Keratinocyte (primary cell): Measurements from ENCODE around the gene FRMPD1. TPM values are rescaled to one million over a fixed set of nuclear protein-coding genes. Genes with fewer than 3 reads are reported as not detected.

Experiments
- DNase-seq: peaks from one replicate; pipeline ENCODE4 v3.0.0-alpha.2; 2011; ENCODE audit warnings: low read depth, missing footprints, low spot score
- FAIRE-seq: peaks from 2 replicates; lab custom pipeline; 2011; peaks lifted over from hg19 to GRCh38; lab: Jason Lieb, UNC
- H2AFZ ChIP-seq: 2 replicates; pipeline ENCODE4 v1.6.0; 2012; ENCODE audit warnings: low read length, control low read depth, inconsistent platforms; ENCODE audit not compliant: control insufficient read depth
- H3K27ac ChIP-seq: 2 replicates; pipeline ENCODE4 v1.5.1; 2011; ENCODE audit warnings: low read length; ENCODE audit not compliant: control insufficient read depth, insufficient read depth
- H3K27me3 ChIP-seq: 3 replicates; pipeline ENCODE4 v1.6.0; 2011; ENCODE audit warnings: low read length; ENCODE audit not compliant: control insufficient read depth, insufficient read depth; ENCODE audit errors: extremely low read depth
- H3K36me3 ChIP-seq, 2 experiments: 2 replicates in 1 of 2; 3 replicates in 1 of 2; pipeline ENCODE4 v1.5.1; 2011; ENCODE audit warnings: low read length in 2 of 2, mild to moderate bottlenecking in 1 of 2; ENCODE audit not compliant: control insufficient read depth in 2 of 2, insufficient read depth in 2 of 2; ENCODE audit errors: extremely low read depth in 1 of 2
- H3K4me1 ChIP-seq: 3 replicates; pipeline ENCODE4 v1.5.1; 2011; ENCODE audit warnings: low read length; ENCODE audit not compliant: control insufficient read depth, insufficient read depth; ENCODE audit errors: extremely low read depth
- H3K4me2 ChIP-seq: 3 replicates; pipeline ENCODE4 v1.6.0; 2011; ENCODE audit warnings: low read depth, low read length; ENCODE audit not compliant: control insufficient read depth, insufficient read depth; ENCODE audit errors: extremely low read depth
- H3K4me3 ChIP-seq, 3 experiments: fragments of 200-600 bp in 1 of 3; sonication (generic) in 1 of 3; 2 replicates in 2 of 3; 3 replicates in 1 of 3; pipeline ENCODE4 v1.5.1; 2011 to 2016; ENCODE audit warnings: low read length in 3 of 3, mild to moderate bottlenecking in 3 of 3, control low read depth in 2 of 3, inconsistent platforms in 1 of 3, low read depth in 1 of 3, mixed read lengths in 1 of 3, mixed run types in 1 of 3, moderate library complexity in 1 of 3; ENCODE audit not compliant: control insufficient read depth in 2 of 3, insufficient read depth in 2 of 3; ENCODE audit errors: extremely low read depth in 1 of 3
- H3K79me2 ChIP-seq: 2 replicates; pipeline ENCODE4 v1.6.0; 2012; ENCODE audit warnings: low read length; ENCODE audit not compliant: control insufficient read depth, insufficient read depth
- H3K9ac ChIP-seq: 3 replicates; pipeline ENCODE4 v1.6.0; 2011; ENCODE audit warnings: low read length; ENCODE audit not compliant: control insufficient read depth, insufficient read depth; ENCODE audit errors: extremely low read depth
- H3K9me1 ChIP-seq: 3 replicates; pipeline ENCODE4 v1.6.0; 2011; ENCODE audit warnings: low read length; ENCODE audit not compliant: control insufficient read depth, insufficient read depth; ENCODE audit errors: extremely low read depth
- H3K9me3 ChIP-seq: 2 replicates; pipeline ENCODE4 v1.5.1; 2012; ENCODE audit warnings: low read depth, low read length; ENCODE audit not compliant: control insufficient read depth
- H4K20me1 ChIP-seq: 3 replicates; pipeline ENCODE4 v1.6.0; 2011; ENCODE audit warnings: low read length; ENCODE audit not compliant: control insufficient read depth, insufficient read depth; ENCODE audit errors: extremely low read depth
- EZH2 ChIP-seq: IDR thresholded peaks from one replicate; pipeline ENCODE4 v1.6.1; 2012; ENCODE audit warnings: inconsistent platforms, mild to moderate bottlenecking, low read length, moderate library complexity
- dilution Hi-C: fragments of 300-500 bp; cut with MboI; formaldehyde crosslinking; loops from one replicate; pipeline ENCODE4 v1.7.0; 2020; ENCODE audit warnings: low sequenced_read_pairs; ENCODE audit not compliant: extremely low pct_ligation_motif_present
- polyA plus RNA-seq, 5 experiments: library from polyadenylated mRNA; depleted of rRNA in 3 of 5; stranded (reverse) in 3 of 5; stranded (forward) in 1 of 5; unstranded in 1 of 5; fragments of >200 nt; gene quantifications; 1 replicate in 1 of 5; 2 replicates in 3 of 5; 3 replicates in 1 of 5; pipeline versions ENCODE4 v1.2.1 to v1.2.3, GENCODE V29; 2011 to 2012; ENCODE audit warnings: missing spikeins in 2 of 5, low read depth in 1 of 5, low replicate concordance in 1 of 5
- TF ChIP-seq, protein P1 (sequence below), 3 experiments: IDR thresholded peaks in 1 of 3; conservative IDR thresholded peaks in 1 of 3; optimal IDR thresholded peaks in 1 of 3; 2 replicates in 2 of 3; 3 replicates in 1 of 3; pipeline versions ENCODE3 to v1.5.1; 2011; ENCODE audit warnings: low read length in 3 of 3, mild to moderate bottlenecking in 3 of 3, moderate library complexity in 2 of 3, control low read depth in 1 of 3, inconsistent platforms in 1 of 3; ENCODE audit not compliant: insufficient read depth in 2 of 3; ENCODE audit errors: extremely low read depth in 1 of 3

The FRMPD1 gene
- polyA plus RNA-seq, 1 donor (not counting 4 experiments of a cell fraction or from before 2014, with no cell fraction given), result 0.01 TPM

GRCh38 chr9:37682951-37683350 is 32.2 kb downstream of the FRMPD1 start:
- H3K9ac ChIP-seq, result no peak overlapping the region
- H4K20me1 ChIP-seq, result no peaks in the 10 kb centered on the region
- H3K79me2 ChIP-seq, result no peaks in the 10 kb centered on the region
- peaks cover 9% of the 10 kb centered on the region for H3K27me3 ChIP-seq
- H2AFZ ChIP-seq, result no peak overlapping the region
- no peak overlapping the region for H3K4me3 ChIP-seq
- no peaks in the 10 kb centered on the region for H3K9me1 ChIP-seq
- no peak overlapping the region for H3K27ac ChIP-seq
- no peaks in the 10 kb centered on the region for H3K9me3 ChIP-seq
- no peaks in the 10 kb centered on the region for H3K4me1 ChIP-seq
- no peak for FAIRE-seq
- no peak for DNase-seq
- no peak overlapping the region for H3K4me2 ChIP-seq
- no peak for TF ChIP-seq EZH2
- TF ChIP-seq, protein P1, sequence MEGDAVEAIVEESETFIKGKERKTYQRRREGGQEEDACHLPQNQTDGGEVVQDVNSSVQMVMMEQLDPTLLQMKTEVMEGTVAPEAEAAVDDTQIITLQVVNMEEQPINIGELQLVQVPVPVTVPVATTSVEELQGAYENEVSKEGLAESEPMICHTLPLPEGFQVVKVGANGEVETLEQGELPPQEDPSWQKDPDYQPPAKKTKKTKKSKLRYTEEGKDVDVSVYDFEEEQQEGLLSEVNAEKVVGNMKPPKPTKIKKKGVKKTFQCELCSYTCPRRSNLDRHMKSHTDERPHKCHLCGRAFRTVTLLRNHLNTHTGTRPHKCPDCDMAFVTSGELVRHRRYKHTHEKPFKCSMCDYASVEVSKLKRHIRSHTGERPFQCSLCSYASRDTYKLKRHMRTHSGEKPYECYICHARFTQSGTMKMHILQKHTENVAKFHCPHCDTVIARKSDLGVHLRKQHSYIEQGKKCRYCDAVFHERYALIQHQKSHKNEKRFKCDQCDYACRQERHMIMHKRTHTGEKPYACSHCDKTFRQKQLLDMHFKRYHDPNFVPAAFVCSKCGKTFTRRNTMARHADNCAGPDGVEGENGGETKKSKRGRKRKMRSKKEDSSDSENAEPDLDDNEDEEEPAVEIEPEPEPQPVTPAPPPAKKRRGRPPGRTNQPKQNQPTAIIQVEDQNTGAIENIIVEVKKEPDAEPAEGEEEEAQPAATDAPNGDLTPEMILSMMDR (optimal IDR thresholded peaks at IDR 0.05 in 1 of 3, IDR thresholded peaks at IDR 0.05 in 1 of 3, conservative IDR thresholded peaks at IDR 0.05 in 1 of 3; ENCODE audit: extremely low read depth in 1 of 3, insufficient read depth in 2 of 3, low read length in 3 of 3), result no peak
- dilution Hi-C loops, result no loop called here
- H3K36me3 ChIP-seq, result no peaks in the 10 kb centered on the region

- Histone ChIP-seq H3K4me2 (no peak overlapping the region), H3K36me3 (no peaks in the 10 kb centered on the region), H3K79me2 (no peaks in the 10 kb centered on the region), H2AFZ (no peak overlapping the region), H3K9me1 (no peaks in the 10 kb centered on the region), H4K20me1 (no peaks in the 10 kb centered on the region), H3K4me3 (no peak overlapping the region), H3K4me1 (no peaks in the 10 kb centered on the region), H3K27me3 (peaks cover 9% of the 10 kb centered on the region), H3K9ac (no peak overlapping the region), H3K9me3 (no peaks in the 10 kb centered on the region), H3K27ac (no peak overlapping the region)
- TF ChIP-seq, protein P1 (optimal IDR thresholded peaks at IDR 0.05 in 1 of 3, IDR thresholded peaks at IDR 0.05 in 1 of 3, conservative IDR thresholded peaks at IDR 0.05 in 1 of 3; ENCODE audit: extremely low read depth in 1 of 3, insufficient read depth in 2 of 3, low read length in 3 of 3), result no peak
- FAIRE-seq, result no peak
- dilution Hi-C loops, result no loop called here
- DNase-seq, result no peak
Observed at GRCh38 chr9:37683531-37684371, 33.0 kb downstream of the FRMPD1 start.
